Limb (tissue), 2 donors: Measurements from ENCODE around the gene RBM7.

Source experiments
- DNase-seq, 2 donors: peaks; one replicate each; pipeline ENCODE4 v3.0.0-alpha.2; 2016; ENCODE audit errors: extremely low spot score in 2 of 2

Gene RBM7

DNA sequence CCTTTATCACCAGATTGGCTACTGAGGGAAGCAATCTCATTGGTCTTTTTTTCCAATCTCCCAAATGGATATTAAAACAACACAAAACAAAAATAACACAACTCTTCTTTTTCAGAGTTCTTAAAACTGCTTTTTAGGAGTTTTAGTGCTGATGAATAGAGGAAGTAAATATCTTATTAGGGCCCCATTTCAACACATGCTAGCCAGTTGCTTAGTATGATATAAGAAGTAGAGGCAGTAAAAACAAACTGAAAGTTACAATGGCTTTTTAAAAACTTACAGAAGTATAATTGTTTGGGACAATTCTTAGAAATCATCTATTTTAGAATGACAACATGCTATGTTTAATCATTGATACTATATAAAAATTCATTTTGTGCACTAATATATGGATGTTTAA is 3.5 kb upstream of the RBM7 start:
- DNase-seq, result no peak

DNA sequence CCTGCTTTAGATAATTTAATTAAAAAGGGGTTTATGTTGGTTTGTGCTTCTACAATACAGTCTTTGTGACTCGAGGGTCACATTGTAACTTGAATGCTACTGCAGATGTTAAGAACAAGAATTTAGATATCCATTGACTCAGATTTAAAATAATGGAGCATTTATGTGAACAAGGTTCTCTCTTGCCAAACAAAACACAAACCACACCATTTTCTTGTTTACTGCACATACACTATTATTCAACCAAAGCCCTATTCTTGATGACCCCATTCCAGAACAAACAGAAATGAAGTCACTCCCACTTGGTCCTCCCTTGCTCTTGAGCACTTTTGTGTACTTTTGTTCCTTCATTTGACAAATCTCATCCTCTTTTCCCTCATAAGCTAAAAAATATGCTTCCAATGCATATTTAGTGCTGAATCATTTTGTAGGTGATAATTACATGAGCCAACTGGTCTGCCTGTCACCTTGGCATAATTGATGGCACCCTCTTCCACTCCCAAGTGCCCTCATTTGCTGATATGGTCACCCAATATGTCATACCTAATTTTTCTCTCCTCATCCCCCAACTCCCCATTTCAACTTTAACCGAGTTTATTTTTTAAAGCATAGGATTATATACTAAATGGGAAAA is 3.0 kb upstream of the RBM7 start:
- no peak for DNase-seq

DNA sequence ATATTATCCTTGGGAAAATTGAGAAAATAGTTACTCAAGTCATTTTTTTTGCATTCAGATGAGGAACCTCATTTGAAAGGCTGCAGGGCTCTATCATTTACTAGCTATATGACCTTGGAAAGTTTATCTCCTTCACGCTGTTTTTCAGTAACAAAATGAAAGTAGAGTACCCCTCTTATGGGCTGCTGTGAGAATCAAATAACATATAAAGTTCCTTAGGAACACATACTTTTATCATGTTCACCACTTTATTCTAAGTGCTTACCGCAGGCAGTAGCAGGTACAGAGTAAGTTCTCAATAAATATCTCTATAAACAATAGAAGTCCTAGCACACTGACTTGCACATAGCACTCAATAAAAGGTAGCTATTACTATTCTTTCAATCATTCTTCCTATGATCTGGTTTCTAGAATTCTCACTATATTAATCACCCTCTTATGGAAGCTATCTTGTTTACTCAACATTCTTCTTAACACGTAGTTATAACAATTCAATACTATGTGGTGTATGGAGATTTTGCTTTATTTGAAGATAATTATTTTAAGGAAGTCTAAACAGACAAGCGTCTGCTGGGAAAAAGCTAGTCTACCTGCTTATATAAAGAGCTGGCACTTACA is 2.1 kb upstream of the RBM7 start:
- DNase-seq, result no peak

DNA sequence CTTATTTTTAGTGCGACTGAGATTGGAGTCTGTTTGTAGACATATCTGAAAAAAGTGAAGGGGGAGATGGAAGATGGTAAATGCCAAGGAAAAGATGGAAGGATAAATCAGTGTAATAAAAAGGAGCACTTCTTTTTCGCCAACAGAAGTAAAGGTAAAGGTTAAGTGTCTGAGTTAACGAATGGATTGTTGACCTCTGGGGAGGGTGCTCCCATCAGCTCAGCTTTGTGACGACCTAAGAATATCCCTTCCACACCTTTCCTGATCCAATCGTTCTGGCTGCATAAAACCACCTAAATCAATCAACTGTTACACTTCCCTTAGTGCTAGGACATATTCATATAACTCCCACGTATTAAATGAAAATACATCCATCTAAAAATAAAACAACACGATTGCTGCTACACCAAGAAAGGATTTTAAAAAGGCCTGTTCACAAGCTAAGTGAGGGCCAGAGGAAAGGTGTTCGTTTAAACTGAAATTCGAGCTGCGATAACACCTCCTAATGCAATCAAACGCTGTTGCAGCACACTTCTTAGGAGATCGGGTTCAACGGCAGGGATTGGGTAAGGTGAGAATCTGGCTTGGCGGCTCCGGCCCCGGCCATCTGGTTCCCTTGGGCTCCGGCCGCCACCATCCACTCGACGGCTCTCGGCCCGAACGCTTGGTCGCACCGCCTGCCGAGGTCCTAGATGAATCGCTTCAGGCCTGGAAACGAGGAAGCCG is 813 bp upstream of the RBM7 start:
- no peak for DNase-seq

DNA sequence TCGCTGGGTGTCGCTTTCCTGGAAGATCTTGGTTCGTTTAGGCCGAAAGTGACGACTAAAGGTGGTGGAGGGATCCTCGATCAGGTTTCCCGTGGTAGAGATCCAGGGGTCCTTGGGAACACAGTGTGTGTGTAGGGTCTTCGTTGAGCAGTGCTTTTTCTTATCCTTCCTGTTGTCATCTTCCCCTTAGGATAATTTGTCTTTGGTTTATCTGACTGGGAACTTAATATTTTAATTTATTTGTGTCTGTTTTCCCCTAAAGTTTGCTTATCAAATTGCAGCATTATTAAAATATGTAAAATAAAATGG is 403 bp downstream of the RBM7 start:
- peak in 1 of 2 donors; percentile 57 for DNase-seq

DNA sequence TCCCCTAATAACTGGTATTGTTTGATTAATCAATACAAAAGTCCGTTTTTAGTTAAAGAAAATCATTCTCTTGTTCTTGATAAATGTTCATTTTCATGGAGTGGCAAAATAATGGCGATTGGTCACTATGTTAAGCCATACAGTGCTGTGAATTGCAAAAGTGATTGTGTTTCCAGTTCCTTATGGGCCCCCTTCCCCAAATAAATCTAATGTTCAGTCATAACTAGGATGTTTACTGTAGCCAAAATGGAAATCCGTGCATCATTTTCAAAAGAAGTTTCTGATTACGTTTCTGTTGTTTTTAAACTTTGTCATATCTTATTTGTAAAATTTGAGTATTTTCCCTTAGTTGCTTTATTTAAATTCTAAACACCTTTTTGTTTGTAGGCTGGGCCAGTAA is 845 bp downstream of the RBM7 start:
- DNase-seq, result peak in 1 of 2 donors; percentile 14

DNA sequence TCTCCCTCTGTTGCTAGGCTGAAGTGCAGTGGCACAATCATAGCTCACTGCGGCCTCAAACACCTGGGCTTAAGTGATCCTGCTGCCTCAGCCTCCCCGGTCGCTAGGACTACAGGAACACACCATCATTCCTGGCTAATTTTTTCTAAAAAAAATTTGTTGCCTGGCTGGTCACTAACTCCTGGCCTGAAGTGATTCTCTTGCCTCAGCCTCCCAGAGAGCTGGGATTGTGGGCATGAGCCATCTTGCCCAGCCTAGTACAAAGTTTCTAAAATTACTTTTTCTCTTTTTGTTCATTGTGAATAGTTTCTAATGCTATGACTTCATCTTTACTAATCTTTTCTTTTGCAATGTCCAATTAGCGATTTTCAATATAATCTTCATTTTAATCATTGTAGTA is 12.5 kb downstream of the RBM7 start:
- DNase-seq, result no peak

DNA sequence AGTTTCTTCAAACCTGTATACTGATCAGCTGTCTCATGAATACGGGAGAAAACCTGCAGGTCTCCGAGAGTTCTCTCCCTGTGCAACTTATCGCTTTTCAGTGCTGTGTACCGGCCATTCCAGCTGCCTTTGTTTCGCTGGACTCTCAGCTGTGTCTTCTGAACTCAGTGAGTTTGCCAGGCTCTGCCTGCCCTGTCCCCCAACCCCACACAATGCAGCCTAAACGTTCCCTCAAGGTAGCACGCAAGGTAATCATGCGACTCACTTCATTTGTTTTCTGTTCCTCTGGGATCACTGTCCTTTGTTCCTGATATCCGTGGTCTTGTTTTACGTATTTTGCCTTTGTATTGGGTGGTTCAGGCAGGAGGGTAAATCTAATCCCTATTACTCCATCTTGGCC is 13.5 kb downstream of the RBM7 start:
- DNase-seq, result no peak

DNA sequence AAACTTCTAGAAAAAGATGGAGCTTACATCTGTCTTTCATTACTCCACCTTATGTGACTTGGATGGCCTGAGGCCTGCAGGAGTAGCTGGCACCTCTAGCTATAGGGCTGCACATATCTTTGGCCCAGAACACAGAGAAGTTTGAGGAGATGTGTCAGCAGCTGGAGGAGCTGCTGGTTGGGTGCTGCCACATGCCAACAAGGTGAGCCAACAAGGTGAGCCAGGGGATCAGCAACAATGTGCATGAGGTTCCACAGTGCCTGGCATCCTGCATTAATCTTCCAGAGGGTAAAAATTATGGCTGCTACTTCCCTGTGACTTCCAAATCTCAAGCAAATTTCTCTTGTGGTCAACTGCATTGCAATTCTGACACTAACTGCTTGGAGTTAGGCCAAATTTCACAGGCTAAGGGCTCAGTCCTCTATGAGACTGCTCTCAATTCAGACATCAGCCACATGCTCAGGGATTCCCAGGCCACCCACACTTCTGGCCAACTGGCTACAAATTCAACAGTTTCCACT is 16.0 kb downstream of the RBM7 start:
- DNase-seq, result no peak

DNA sequence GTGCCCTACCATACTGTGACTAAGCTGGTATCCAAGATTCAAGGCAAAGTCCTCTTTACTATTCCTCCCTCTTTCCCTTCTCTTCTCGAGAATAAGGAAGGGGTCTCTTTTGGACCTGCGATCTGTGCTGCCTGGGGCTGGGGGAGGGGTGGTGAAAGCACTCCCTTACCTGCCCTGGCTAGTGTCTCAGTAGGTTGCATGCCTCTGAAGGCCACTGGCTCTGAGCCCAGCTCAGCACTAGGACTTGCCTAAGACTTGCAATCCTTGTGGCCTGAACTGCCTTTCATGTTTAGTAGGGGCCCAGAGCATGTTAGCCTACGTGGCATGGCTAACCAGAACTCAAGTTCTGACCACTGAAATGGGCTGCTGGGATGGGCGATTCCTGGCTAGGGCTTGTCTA is 25.8 kb downstream of the RBM7 start:
- no peak for DNase-seq

DNA sequence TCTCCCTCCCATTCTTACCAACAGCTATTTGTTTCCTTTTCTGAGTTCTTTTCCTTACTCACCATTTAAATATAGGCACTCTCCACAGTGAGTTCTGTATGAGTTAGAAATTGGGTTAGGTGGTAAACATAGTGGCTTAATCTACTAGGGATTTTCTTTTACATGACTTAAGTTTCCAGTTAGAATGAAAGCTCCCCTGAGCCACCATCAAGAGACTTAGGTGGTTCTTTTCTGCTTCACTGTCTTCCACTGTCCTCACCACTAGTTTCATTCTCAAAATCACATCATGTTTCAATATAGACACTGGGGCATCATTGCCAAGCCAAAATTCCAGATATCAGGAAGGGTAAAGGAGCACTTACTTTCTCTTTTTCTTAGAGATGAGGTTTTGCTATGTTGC is 29.8 kb downstream of the RBM7 start:
- no peak for DNase-seq

DNA sequence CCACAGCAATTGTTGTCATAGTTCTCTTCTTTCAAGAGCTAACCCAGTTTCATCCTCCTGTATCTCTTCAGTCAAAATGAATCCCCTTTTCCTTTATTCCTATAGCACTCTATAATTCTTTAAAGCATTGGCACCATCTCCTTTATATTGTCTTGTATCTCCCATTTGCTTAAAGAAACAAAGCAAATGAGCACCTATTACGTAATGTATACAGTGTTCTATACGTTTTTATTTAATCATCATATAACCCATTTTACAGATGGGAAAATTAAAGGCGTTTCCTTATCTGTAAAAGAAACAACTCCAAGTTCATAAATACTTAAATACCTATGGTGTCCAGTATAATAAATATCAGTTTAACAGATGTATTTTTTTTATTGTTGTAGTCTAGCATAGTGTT is 32.4 kb downstream of the RBM7 start:
- DNase-seq, result no peak

DNA sequence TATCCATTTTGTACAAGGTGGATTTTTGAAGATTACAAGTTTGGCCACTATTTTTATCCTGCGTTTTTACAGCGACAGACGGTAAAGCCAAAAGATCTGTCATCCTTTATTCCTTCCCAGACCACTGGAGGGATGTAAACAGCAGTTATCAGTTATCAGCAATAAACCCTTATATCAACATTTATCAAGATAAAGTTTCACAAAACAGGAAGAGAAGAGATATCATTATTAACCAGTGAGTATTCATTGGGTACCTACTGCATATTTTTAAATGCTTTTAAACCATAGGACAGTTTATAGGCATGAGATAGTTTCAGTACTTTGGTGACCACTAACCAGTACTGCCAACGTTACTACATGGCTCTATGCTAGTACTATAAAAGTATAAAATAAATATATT is 32.9 kb downstream of the RBM7 start:
- no peak for DNase-seq

DNA sequence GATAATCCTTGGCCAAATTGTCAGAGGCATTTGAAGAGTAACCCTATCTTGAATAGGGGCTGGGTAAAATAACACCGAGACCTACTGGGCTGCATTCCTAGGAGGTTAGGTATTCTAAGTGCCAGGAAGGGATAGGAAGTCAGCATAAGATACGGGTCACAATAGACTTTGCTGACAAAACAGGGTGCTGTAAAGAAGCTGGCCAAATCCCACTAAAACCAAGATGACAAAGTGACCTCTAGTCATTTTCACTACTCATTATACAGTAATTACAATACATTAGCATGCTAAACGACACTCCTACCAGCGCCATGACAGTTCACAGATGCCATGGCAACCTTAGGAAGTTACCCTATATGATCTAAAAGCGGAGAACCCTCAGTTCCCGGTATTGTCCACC is 37.8 kb downstream of the RBM7 start:
- no peak for DNase-seq

DNA sequence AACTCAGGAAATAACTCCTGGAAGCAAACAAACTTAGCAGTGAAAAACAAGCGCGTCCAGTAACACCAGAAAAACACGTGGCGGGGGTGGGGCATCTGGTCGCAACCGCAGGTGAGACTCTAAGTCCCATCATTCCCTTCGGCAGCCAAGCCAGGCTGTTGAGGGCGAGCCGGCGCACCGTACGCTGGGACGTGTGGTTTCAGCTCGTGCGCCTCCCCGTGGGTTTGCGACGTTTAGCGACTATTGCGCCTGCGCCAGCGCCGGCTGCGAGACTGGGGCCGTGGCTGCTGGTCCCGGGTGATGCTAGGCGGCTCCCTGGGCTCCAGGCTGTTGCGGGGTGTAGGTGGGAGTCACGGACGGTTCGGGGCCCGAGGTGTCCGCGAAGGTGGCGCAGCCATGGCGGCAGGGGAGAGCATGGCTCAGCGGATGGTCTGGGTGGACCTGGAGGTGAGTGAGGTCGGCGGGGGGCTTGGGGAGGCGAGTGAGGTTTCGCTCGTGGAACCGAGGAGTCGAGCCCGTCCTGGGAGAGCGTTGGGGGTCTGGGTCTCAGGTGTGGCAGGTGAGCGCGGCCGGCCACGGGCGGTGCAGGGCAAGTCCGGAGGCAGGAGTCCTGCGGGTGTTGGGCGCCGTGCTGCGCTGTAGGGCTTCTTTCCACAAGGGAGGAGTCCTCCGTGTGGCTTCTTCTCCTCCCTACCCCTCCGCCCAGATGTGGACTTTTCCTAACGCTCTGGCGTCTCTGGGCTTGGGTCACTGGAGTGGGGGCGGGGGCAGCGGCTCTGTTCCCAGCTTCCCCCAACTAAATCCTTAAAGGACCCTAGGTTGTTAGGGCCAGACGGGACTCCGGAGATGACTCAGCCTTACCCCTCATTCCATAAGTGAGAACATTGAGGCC is 39.0 kb downstream of the RBM7 start, which contains the start of gene REXO2:
TSS of gene REXO2 (plus strand) at position 239 of the 892 bp plus-strand sequence. CDS start at position 301, 62 bp downstream.
- peak; percentile 94 to 97 for DNase-seq

DNA sequence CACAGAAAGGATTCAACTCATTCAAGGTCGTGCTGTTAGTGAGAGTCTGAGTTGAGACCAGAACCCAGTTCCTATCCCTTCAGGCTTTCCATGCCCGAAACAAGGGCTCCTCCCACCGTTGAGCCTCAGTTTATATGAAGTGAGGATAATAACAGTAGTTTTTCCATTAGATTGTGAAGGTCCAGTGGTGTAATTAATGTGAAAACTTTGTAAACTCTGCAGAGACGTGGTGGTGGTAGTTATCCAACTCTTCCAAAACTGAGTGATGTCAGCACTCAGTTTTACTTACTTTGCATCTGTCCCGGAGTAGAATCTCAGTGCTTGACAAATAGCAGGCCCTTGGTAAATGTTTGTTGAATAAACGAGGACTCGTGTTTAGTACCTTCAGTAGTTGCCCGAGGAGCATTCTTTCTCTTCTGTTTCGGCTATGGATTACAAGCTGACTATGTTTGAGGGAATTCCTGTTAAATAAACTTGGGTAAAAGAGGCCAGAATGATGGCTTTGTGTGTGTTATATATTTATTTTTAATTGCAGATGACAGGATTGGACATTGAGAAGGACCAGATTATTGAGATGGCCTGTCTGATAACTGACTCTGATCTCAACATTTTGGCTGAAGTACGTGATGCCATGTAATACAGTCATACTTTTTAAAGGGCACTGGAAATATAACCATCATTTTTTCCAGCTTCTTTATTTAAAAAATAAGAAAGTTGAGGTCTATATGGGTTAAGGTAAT is 39.8 kb downstream of the RBM7 start:
- DNase-seq, result no peak

DNA sequence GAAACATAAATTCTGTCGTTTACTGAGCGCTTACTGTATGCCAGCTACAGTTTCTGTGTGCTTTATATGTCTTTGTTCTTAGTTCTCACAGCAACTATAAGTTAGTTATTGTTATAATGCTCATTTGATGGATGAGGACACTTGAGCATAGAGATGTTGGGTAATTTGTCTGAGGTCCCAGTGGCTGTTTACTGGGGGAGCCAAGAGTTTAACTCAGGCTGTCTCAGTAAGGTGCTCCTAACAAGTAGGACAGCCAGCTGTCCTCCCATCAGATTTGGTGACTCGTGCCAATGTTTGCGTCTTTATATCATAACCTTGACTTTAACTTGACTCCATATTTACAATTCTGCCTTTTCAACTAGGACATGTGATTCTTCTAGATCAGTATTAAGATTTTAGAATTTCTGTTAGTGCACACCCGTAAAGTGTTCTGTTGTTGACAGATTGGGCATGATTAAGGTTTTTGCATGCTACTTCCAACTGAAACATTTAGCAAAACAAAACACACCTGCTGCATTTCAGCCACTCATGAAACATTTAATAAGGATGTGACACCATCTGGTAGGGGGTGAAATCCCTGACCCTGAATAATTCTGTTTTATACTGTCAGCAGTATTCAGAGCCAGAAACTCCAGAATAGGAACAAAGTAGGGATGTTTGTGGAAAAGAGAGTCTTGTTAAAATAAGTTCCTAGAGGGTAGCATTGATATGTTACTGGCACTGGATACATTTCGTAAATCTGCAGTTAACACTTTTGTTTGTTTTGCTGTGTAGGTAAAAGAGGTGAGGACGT is 40.7 kb downstream of the RBM7 start:
- DNase-seq, result no peak

DNA sequence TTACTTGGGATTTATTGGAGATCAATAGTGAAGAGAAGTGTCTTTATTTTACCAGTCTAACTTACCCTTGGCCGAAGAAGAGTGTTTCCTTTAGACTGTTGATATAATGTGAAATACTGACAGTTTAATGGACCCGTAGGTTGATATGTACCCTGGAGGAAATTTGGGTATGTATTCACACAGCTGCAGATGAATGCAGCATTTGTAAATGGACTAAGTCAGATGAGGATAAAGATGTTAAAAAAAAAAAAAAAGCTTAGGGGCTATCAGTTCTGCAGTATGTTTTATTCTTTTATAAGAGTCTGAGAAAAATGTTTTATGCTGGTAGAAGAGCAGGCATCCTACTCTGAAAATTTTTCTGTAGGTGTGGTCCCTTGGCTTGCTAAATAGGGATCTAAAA is 41.5 kb downstream of the RBM7 start:
- no peak for DNase-seq

DNA sequence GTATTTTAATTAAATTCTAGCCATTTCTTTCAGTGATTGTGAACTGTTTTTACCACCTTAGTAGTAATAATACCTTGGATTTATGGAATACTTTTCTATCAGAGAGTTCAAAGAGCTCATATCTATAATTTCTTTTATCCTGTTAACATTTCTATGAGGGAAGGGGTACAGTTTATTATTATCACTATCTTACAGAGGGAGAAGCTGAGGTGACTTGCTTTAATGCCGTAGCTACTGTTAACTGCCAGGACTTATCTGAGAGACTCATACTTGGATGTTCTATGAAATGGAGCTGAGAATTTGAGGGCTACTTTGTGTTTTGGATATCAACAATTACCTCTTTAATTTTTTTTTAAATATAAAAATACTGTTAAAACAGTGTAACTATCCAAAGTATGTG is 42.1 kb downstream of the RBM7 start:
- no peak for DNase-seq

DNA sequence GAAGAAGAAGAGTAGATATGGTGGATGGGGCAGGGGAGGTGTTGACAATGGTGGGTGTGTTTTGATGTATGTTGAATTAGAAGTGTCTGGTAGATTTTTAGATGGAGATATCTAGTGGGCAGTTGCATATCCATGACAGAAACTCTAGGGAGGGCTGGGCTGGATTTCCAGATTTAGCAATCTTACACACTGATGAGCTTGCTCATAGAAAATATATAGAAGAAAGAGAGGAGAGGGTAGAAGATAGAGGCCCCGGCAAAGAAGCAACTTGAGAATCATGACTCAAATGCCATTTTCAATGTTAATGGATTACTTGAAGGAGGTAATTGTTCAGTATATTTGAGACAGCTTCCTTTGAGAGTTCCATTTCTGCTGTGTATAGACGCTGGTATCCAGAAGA is 47.0 kb downstream of the RBM7 start:
- DNase-seq, result no peak
